RPMI8226 (cell line): ENCODE results near the gene SNAP29.
A peak's percentile ranks its signal among the peaks of the same experiment; 100 is the strongest.
"Not testable (repeated sequence)": the region's sequence is repeated elsewhere in the genome, so short reads cannot be mapped to it uniquely, and the experiment has no call there.

ENCODE experiments used
- DNase-seq: peaks from one replicate; pipeline ENCODE4 v3.0.0-alpha.2; 2015

The SNAP29 gene

GRCh38 chr22:20836987-20837823, 21.6 kb upstream of the SNAP29 start:
- DNase-seq = no peak

DNA sequence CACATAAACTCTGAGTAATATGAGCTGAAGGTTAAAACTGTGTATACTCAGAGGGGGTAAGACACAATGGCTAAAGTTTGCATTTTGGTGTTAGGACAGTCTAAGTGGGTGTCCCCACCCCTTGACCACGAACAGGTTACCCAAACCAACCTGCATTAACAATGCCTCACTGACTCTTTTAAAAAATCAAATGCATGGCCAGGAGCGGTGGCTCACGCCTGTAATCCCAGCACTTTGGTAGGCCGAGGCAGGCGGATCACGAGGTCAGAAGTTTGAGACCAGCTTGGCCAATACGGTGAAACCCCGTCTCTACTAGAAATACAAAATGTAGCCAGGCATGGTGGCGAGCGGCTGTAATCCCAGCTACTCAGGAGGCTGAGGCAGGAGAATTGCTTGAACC, 19.5 kb upstream of the SNAP29 start:
- not testable (repeated sequence) for DNase-seq

DNA sequence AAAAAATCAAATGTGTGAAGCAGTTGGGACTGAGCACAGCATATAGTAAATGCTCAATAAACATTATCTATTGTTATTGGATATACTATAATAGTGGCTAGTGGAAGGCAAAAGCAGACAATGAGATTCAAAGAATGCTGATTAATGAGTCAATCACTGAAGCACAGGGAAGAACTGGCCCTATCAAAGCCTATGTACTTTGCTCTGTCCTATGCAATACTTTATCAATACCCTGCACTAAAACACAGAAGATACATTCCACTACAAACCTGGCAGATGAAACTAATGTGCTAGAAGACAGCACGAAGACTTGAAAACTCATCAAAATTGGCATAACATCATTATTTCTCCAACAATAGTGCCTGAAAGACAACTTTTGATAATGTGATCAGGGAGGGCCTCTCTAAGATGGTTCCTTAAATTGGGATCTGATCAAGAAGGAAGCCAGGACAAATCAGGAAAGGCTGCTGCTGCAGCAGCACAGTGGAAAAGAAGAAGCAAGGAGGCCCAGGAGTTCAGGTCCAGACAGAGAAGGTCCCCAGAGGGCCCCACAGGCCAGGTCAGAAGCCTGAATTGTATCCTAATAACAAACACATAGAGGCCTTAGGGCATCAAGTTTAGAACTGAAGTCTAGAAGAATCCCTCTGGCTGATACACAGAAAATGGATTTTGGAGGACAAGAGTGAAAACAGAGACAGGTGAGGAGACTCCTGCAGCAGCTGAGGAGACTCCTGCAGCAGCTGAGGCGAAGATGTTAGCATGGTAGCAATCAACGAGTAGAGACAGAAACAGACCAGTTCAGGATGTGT, 18.8 kb upstream of the SNAP29 start:
- no peak for DNase-seq

GRCh38 chr22:20840646-20841371, 18.0 kb upstream of the SNAP29 start:
- DNase-seq = no peak

- no peak for DNase-seq
Measured at GRCh38 chr22:20843501-20843900, 15.3 kb upstream of the SNAP29 start.

DNA sequence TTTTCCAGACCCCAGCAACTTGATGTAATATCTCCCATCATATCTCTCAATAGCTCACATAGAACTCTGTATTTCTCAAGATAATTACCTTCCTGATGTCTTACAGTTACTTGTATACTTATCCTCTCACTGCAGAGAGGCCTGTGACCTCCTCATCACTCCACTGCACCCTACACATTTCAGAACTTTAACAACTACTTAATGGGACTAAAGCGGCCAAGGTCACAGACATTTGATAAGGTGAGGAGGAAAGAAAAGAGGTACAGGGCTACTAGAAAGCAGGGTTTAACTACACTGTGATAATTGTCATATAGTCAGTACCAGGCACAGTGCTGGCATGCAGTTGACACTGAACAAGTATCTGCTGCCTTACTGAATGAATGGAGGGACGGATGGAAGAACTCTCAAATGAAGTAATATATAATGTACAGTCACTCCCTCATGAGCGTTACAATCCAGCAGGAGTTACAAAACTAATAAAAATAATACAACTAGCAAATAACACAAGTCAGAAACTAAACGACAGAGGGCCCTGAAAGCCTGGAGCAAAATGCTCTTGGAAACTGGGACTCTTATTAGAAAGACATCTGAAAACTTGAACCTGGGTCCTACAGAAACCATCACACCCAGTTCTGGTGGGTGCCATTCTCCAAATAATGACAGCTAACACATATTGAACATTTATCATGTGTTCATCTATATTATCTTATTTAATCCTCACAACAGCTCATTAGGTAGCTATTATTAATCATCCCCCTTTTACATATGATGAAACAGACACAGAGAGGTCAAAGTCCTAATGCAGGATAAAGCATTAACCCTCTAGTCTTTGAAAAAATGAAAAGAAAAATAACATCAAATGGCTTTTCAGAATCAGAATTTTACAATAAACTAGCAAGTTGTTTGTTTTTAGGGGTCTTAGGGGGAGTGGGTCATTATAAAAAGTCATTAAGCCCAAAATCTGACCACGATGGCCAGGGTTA, 14.5 kb upstream of the SNAP29 start:
- no peak for DNase-seq

DNA sequence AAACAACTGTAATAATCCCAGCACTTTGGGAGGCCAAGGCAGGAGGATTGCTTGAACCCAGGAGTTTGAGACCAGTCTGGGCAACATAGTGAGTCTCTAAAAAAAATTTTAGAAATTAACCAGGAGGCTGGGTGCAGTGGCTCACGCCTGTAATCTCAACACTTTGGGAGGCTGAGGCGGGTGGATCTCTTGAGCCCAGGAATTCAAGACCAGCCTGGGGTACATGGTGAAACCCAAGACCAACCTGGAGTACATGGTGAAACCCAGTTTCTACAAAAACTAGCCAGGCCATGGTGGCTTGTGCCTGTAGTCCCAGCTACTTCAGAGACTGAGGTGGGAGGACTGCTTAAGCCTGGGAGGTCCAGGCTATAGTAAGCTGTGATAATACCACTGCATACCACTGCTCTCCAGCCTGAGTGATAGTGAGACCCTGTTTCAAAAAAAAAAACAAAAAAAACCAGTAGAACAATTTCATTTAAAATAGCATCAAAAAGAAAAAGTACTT, 11.4 kb upstream of the SNAP29 start:
- no peak for DNase-seq

DNA sequence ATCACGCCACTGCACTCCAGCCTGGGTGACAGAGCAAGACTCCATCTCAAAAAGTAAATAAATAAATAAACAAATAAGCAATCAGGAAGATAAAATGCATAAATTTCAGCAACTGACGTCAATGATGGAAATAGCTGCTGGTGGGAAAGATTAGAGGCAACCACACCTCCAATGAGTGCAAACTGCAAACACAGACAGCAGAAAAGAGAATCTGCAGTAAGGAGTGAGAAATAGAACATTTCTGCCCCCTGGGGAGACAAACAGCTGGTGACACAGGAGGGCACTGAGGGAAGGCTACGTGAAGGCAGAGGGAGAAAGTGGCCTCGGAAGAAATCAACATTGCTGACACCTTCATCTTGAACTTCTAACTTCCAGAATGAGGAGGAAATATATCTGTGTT, 6.7 kb upstream of the SNAP29 start:
- no peak for DNase-seq

DNA sequence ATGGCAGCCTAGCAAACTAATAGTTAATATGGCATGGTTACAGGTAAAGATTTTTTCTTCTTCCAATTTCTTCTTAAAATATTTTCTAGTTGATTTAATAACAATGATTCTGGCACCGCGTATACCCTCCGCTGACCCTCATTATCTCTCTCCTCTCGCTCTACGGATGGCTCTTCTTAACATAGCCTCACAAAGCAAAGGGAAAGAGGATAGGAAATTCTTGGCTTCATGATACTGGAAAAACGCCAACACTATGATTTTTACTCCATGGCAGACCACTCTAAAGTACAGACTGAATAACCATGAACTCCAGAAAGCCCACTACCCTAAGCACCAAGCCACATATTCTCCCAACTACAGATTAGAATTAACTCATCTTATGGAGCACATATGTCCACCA, 6.3 kb upstream of the SNAP29 start:
- DNase-seq = no peak

DNA sequence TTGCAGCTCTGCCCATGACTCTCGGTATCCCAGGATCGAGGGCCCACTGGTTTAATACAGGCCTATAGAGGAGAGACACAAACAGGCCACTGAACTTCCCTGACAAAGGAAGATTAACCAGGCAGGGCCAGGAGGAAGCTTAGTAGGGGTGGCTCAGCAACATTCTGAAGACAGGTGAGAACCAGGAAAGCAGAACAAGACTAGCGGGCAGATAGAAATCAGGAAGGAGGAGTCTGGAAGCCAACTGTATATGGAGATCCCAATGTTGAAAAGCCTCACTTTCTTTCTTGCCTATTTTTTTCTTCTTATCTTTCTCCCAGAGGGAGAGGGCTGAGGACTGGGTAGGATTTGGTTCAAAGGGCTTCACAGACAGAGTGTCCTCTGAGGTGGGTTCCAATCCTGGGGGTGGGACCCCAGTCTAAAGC, 5.6 kb upstream of the SNAP29 start:
- DNase-seq = no peak

- no peak for DNase-seq
Measured at GRCh38 chr22:20857247-20857643, 1.6 kb upstream of the SNAP29 start.

GRCh38 chr22:20857838-20858614, 781 bp upstream of the SNAP29 start:
- peak; percentile 52 for DNase-seq

DNA sequence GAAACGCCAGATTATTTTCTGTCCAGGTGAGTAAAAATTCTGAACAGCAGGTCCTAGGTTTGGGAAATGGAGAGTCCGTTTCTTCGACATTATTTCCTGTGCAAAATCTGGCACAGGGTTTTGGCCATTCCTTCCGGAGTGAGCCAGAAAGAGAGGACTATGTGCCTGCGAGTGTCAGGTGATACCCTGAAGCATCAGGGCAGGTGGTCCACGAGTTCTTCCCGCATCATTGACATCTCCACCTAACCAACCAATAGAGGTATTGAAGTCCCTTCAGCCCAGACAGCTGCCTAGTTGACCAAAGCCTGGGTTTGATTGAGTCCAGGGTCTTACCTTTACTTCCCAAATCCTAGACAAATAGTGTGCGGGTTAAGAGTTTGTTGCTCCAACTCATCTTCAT, 808 bp downstream of the SNAP29 start:
- no peak for DNase-seq

DNA sequence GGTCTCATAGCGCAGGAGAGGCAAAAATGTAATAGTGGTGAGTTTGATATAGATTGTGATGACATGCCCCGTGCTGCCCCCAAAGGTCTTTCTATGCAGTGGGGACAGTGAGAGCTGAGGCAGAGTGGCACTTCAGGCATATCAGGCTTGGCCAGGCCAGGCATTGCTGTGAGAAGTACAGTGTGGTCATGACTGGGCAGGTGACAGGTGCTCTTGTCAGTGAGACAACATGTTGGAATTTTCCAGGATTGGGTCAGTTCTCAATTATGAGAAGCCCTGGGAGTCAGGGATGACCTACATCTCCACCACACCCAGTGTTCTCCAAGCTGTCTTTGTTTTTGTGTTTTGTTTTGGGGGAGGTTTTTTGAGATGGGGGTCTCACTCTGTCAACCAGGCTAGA, 3.7 kb downstream of the SNAP29 start:
- DNase-seq = no peak

DNA sequence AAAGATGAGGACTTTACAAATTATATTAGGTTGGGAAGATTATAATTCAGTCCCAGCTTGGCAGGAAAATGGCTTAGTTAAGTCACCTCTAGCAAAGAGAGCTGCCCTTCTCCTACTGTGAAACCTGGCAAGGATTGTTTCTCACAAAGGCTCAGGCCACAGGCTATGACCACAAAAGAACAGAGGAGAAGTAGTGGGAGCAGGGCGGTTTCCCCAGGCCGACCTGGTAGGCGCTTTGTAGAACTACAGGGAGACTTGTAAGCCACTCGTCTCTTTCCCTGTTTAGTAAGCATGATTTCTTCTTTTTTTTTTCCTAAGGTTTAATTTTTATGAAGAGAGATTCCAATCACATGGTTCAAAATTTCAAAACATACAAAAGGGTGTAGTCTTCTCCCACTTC, 4.6 kb downstream of the SNAP29 start:
- no peak for DNase-seq

DNA sequence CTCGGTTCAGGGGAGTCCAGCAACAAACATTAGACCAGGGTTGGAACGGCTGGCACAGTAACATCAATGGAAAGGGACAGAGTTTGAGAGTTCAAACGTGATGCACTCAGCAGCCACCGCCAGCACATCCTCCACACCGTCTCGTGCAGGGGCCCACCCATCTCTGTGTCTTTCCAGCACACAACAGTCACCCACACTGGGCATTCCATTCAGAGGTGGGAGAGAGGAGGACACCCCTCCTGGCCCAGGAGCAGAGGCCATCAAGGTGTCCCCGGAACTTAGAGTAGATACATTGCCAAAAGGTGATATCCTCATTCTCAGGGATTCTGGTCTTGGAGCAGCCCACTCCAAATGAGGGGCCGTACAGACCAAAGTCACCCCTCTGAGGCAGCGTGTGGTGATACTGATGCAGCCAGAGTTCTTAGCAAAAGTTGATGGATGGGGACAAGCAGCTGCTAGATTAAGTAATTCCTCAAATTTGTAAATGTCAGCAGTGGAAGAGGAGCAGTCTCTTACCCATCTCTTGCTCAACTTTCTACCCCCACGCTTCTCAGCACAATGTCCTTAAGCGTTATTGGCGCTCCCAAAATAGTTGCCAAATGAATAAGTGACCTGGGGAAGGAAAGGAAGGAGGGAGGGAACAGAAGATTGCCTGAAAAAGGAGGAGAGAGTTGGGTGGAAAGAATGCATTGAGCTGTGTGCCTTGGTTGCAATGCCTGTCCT, 5.5 kb downstream of the SNAP29 start:
- no peak for DNase-seq

- DNase-seq = no peak
Measured at GRCh38 chr22:20865331-20865730, 6.5 kb downstream of the SNAP29 start.

GRCh38 chr22:20865875-20866445, 7.2 kb downstream of the SNAP29 start:
- no peak for DNase-seq

DNA sequence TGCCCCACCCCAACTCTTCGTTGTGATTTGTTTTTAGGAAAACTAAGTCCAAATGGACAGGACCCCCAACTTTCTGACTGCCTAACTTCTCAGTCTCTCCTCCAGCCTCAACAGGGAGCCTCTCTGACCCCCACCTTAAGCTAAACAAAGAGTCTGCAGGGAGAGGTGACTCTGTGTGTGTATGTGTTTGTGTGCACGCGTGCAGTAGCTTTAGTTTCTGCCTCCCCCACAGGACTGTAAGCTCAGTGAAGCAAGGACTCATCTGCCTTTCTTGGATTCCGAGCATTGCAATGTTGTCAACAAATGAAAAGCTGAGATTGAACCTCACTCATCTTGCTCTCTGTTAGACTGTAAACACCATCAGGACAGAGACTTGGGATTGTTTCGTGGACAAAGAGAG, 7.9 kb downstream of the SNAP29 start:
- no peak for DNase-seq
